Measurements from ENCODE around the gene HNRNPK. TPM values are rescaled to one million over a fixed set of nuclear protein-coding genes. Genes with fewer than 3 reads are reported as not detected.

The HNRNPK gene
- total and polyA plus RNA-seq, 4 donors: 137 to 403 (median 231) TPM

DNA sequence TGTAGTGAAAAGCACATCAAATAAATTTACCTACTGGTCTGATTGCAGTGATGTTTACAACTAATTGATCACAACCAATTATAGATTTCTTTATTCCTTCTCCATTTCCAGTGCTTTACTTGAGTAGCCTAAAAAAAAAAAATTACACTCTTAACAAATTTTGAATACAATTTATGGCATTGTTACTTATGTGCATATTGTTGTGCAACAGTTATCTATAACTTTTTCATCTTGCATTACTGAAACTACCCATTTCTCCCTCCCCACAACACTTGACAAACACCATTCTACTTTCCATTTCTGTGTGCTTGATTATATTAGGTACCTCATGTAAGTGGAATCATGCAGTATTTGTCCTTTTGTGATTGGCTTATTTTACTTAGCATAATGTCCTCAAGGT lies 12.9 kb upstream of the HNRNPK start:
- Histone ChIP-seq H3K9ac (ENCODE audit: low read depth in 1 of 2, low read length in 2 of 2) (peak overlapping the region in 1 of 2 donors; percentile 39), H3K9me3 (ENCODE audit: control insufficient read depth in 4 of 4, low read length in 3 of 4) (no peaks in the 10 kb centered on the region), H3K4me1 (ENCODE audit: control insufficient read depth in 4 of 4, insufficient read depth in 4 of 4, low read length in 3 of 4) (peaks cover 0 to 18% (median 3%) of the 10 kb centered on the region in 4 donors), H3K36me3 (ENCODE audit: control insufficient read depth in 4 of 4, insufficient read depth in 3 of 4, low read depth in 1 of 4, low read length in 3 of 4) (no peaks in the 10 kb centered on the region), H3K27me3 (ENCODE audit: control insufficient read depth in 4 of 4, insufficient read depth in 4 of 4, low read length in 3 of 4) (no peaks in the 10 kb centered on the region), H3K27ac (ENCODE audit: low read depth in 1 of 2, low read length in 2 of 2) (peak overlapping the region; percentile 73 to 82), H3K4me3 (ENCODE audit: low read depth in 1 of 3, low read length in 3 of 3) (no peak overlapping the region)
- DNase-seq (ENCODE audit: low spot score): no peak
- TF ChIP-seq, protein P1, sequence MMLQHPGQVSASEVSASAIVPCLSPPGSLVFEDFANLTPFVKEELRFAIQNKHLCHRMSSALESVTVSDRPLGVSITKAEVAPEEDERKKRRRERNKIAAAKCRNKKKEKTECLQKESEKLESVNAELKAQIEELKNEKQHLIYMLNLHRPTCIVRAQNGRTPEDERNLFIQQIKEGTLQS (IDR thresholded peaks at IDR 0.05): no peak
- TF ChIP-seq, protein P2, sequence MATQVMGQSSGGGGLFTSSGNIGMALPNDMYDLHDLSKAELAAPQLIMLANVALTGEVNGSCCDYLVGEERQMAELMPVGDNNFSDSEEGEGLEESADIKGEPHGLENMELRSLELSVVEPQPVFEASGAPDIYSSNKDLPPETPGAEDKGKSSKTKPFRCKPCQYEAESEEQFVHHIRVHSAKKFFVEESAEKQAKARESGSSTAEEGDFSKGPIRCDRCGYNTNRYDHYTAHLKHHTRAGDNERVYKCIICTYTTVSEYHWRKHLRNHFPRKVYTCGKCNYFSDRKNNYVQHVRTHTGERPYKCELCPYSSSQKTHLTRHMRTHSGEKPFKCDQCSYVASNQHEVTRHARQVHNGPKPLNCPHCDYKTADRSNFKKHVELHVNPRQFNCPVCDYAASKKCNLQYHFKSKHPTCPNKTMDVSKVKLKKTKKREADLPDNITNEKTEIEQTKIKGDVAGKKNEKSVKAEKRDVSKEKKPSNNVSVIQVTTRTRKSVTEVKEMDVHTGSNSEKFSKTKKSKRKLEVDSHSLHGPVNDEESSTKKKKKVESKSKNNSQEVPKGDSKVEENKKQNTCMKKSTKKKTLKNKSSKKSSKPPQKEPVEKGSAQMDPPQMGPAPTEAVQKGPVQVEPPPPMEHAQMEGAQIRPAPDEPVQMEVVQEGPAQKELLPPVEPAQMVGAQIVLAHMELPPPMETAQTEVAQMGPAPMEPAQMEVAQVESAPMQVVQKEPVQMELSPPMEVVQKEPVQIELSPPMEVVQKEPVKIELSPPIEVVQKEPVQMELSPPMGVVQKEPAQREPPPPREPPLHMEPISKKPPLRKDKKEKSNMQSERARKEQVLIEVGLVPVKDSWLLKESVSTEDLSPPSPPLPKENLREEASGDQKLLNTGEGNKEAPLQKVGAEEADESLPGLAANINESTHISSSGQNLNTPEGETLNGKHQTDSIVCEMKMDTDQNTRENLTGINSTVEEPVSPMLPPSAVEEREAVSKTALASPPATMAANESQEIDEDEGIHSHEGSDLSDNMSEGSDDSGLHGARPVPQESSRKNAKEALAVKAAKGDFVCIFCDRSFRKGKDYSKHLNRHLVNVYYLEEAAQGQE (IDR thresholded peaks at IDR 0.05): no peak

DNA sequence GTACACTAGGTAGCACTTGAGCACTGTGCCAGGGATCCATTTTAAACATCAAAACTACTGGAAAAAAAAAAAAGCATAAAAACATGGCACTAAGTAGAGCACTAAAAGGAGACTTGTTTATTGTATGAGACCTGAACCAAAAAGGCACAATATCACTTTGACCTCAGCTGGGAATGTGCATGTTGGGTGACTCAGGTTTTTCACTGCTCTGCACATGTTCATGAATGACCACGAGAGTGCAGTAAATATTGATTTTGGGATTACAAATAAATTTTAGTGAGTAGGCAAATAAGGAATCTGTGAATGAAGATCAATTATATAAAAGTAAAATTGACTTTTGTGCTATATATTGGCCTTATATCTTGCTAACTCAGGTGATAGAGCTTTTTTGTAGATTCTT lies 12.4 kb upstream of the HNRNPK start:
- peaks cover 0 to 18% (median 3%) of the 10 kb centered on the region in 4 donors for H3K4me1 ChIP-seq (ENCODE audit: control insufficient read depth in 4 of 4, insufficient read depth in 4 of 4, low read length in 3 of 4)
- H3K27me3 ChIP-seq (ENCODE audit: control insufficient read depth in 4 of 4, insufficient read depth in 4 of 4, low read length in 3 of 4): no peaks in the 10 kb centered on the region
- 34% methylated on average over 1 of the region's 1 CpG for WGBS
- H3K9ac ChIP-seq (ENCODE audit: low read depth in 1 of 2, low read length in 2 of 2): peak overlapping the region in 1 of 2 donors; percentile 39
- no peak for DNase-seq (ENCODE audit: low spot score)
- H3K36me3 ChIP-seq (ENCODE audit: control insufficient read depth in 4 of 4, insufficient read depth in 3 of 4, low read depth in 1 of 4, low read length in 3 of 4): no peaks in the 10 kb centered on the region
- peak overlapping the region; percentile 73 to 82 for H3K27ac ChIP-seq (ENCODE audit: low read depth in 1 of 2, low read length in 2 of 2)
- H3K4me3 ChIP-seq (ENCODE audit: low read depth in 1 of 3, low read length in 3 of 3): no peak overlapping the region
- no peaks in the 10 kb centered on the region for H3K9me3 ChIP-seq (ENCODE audit: control insufficient read depth in 4 of 4, low read length in 3 of 4)
- TF ChIP-seq, protein P3, sequence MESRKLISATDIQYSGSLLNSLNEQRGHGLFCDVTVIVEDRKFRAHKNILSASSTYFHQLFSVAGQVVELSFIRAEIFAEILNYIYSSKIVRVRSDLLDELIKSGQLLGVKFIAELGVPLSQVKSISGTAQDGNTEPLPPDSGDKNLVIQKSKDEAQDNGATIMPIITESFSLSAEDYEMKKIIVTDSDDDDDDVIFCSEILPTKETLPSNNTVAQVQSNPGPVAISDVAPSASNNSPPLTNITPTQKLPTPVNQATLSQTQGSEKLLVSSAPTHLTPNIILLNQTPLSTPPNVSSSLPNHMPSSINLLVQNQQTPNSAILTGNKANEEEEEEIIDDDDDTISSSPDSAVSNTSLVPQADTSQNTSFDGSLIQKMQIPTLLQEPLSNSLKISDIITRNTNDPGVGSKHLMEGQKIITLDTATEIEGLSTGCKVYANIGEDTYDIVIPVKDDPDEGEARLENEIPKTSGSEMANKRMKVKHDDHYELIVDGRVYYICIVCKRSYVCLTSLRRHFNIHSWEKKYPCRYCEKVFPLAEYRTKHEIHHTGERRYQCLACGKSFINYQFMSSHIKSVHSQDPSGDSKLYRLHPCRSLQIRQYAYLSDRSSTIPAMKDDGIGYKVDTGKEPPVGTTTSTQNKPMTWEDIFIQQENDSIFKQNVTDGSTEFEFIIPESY (IDR thresholded peaks at IDR 0.05): peak; percentile 83
- TF ChIP-seq, protein P2 (IDR thresholded peaks at IDR 0.05): no peak
- peak; percentile 65 to 87 for TF ChIP-seq HNF4A (conservative IDR thresholded peaks at IDR 0.05)
- TF ChIP-seq SP1 (IDR thresholded peaks at IDR 0.05): peak; percentile 58
- TF ChIP-seq FOXA2 (IDR thresholded peaks at IDR 0.05): peak; percentile 90
- peak; percentile 55 to 56 for TF ChIP-seq RAD21 (IDR thresholded peaks at IDR 0.05)
- peak in 1 of 2 donors; percentile 28 for TF ChIP-seq GABPA (IDR thresholded peaks at IDR 0.05 in 1 of 2, conservative IDR thresholded peaks at IDR 0.05 in 1 of 2)
- TF ChIP-seq YY1 (IDR thresholded peaks at IDR 0.05): peak; percentile 71
- TF ChIP-seq, protein P4, sequence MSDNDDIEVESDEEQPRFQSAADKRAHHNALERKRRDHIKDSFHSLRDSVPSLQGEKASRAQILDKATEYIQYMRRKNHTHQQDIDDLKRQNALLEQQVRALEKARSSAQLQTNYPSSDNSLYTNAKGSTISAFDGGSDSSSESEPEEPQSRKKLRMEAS (IDR thresholded peaks at IDR 0.05): peak; percentile 89
- TF ChIP-seq HNF4G (IDR thresholded peaks at IDR 0.05): no peak
- TF ChIP-seq, protein P1 (IDR thresholded peaks at IDR 0.05): peak; percentile 45
- TF ChIP-seq JUND (IDR thresholded peaks at IDR 0.05): peak; percentile 74 to 84
- TF ChIP-seq RXRA (IDR thresholded peaks at IDR 0.05): peak; percentile 75 to 85
- TF ChIP-seq NR2F2 (IDR thresholded peaks at IDR 0.05): peak; percentile 24
- TF ChIP-seq EGR1 (IDR thresholded peaks at IDR 0.05; ENCODE audit: low read depth in 2 of 2): peak in 1 of 2 donors; percentile 21
- TF ChIP-seq, protein P5, sequence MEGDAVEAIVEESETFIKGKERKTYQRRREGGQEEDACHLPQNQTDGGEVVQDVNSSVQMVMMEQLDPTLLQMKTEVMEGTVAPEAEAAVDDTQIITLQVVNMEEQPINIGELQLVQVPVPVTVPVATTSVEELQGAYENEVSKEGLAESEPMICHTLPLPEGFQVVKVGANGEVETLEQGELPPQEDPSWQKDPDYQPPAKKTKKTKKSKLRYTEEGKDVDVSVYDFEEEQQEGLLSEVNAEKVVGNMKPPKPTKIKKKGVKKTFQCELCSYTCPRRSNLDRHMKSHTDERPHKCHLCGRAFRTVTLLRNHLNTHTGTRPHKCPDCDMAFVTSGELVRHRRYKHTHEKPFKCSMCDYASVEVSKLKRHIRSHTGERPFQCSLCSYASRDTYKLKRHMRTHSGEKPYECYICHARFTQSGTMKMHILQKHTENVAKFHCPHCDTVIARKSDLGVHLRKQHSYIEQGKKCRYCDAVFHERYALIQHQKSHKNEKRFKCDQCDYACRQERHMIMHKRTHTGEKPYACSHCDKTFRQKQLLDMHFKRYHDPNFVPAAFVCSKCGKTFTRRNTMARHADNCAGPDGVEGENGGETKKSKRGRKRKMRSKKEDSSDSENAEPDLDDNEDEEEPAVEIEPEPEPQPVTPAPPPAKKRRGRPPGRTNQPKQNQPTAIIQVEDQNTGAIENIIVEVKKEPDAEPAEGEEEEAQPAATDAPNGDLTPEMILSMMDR (IDR thresholded peaks at IDR 0.05; ENCODE audit: low read depth, low read length, missing input control): no peak
- TF ChIP-seq TAF1 (conservative IDR thresholded peaks at IDR 0.05): no peak
- TF ChIP-seq FOXA1 (IDR thresholded peaks at IDR 0.05): peak; percentile 85

All from liver (tissue), 9 donors.